ENCODE measurements around the gene CSNK1G2. TPM values are rescaled to one million over a fixed set of nuclear protein-coding genes. Genes with fewer than 3 reads are reported as not detected.

CSNK1G2 gene
- total RNA-seq, 1 experiment from 2014 or later = 100.0 TPM

- no peak overlapping the region for H3K18ac ChIP-seq (ENCODE audit: insufficient read length, low read depth, low read length)
- Mint-ChIP-seq H3K36me3 (ENCODE audit: insufficient read depth in 1 of 3, low read depth in 3 of 3) (peaks cover 4 to 10% (median 9%) of the 10 kb centered on the region in 3 experiments; a peak in 6 of 7 replicates), H3K4me1 (peaks cover 3 to 18% of the 10 kb centered on the region in 2 experiments; a peak in 3 of 4 replicates), H3K4me3 (no peak overlapping the region), H3K27ac (peak overlapping the region in 1 of 3 experiments; percentile 76; a peak in 2 of 7 replicates), H3K9me3 (no peaks in the 10 kb centered on the region), H3K27me3 (ENCODE audit: low read depth) (no peaks in the 10 kb centered on the region)
- no peaks in the 10 kb centered on the region for H3K27me3 ChIP-seq (ENCODE audit: insufficient read depth, low read length)
- H3K79me2 ChIP-seq (ENCODE audit: insufficient read depth, low read length) = peaks cover 28% of the 10 kb centered on the region; the same call in 1 of the 2 replicates
- no peak overlapping the region for H3K23ac ChIP-seq (ENCODE audit: insufficient read length, low read depth, low read length)
- H4K20me1 ChIP-seq (ENCODE audit: control insufficient read depth, insufficient read depth, insufficient read length) = peaks cover 2% of the 10 kb centered on the region
- H2BK20ac ChIP-seq (ENCODE audit: low read depth, low read length, poor library complexity, severe bottlenecking) = no peak overlapping the region
- no peak overlapping the region for H3K14ac ChIP-seq (ENCODE audit: insufficient read depth, low read length)
- H3K79me1 ChIP-seq (ENCODE audit: insufficient read depth, low read depth, low read length, poor library complexity, severe bottlenecking) = peaks cover 8% of the 10 kb centered on the region
- H3K4me1 ChIP-seq (ENCODE audit: insufficient read depth, low read length) = no peaks in the 10 kb centered on the region
- H3K4me2 ChIP-seq (ENCODE audit: insufficient read depth, insufficient read length, low read length) = no peak overlapping the region
- no peak for DNase-seq
- WGBS (ENCODE audit: extremely low coverage, insufficient read length, low lambda C conversion rate) = no CpG with 5 or more reads among the region's 12 CpGs
- no peaks in the 10 kb centered on the region for H3K23me2 ChIP-seq (ENCODE audit: insufficient read length, low read depth, low read length, poor library complexity, severe bottlenecking)
- H3K9ac ChIP-seq (ENCODE audit: extremely low read depth, insufficient read length, low read length) = no peak overlapping the region
- no peak overlapping the region for H2BK15ac ChIP-seq (ENCODE audit: low read depth, low read length)
- H4K8ac ChIP-seq (replicated peaks; ENCODE audit: insufficient read length, low read depth, low read length) = no peak overlapping the region
- H3K9me3 ChIP-seq (ENCODE audit: control insufficient read depth, low read depth, low read length) = no peaks in the 10 kb centered on the region
- no peak overlapping the region for H2BK12ac ChIP-seq (ENCODE audit: insufficient read length, low read depth, low read length)
- no peak overlapping the region for H3T11ph ChIP-seq (ENCODE audit: low read length)
- no peak for TF ChIP-seq CTCF (conservative IDR thresholded peaks at IDR 0.05)
- no peak overlapping the region for H3K27ac ChIP-seq (ENCODE audit: insufficient read length, low read depth, low read length)
- H2BK120ac ChIP-seq (ENCODE audit: low read depth, low read length, poor library complexity, severe bottlenecking) = no peak overlapping the region
- no peak overlapping the region for H2AFZ ChIP-seq (ENCODE audit: low read length)
- H4K91ac ChIP-seq (ENCODE audit: insufficient read length, low read depth, low read length) = no peak overlapping the region
- no peak overlapping the region for H2AK5ac ChIP-seq (ENCODE audit: insufficient read length, low read length)
- H3K4ac ChIP-seq (ENCODE audit: low read depth, low read length) = no peak overlapping the region
- no peak overlapping the region for H2BK5ac ChIP-seq (ENCODE audit: insufficient read length, low read length)
- H3K56ac ChIP-seq (ENCODE audit: insufficient read length, low read depth, low read length) = no peak overlapping the region
- no peak overlapping the region for H4K5ac ChIP-seq (ENCODE audit: insufficient read length, low read depth, low read length)
Observed at GRCh38 chr19:1956122-1956494, 15.1 kb downstream of the CSNK1G2 start.
